ENCODE measurements around the gene ZNFX1.
"Not testable (repeated sequence)": the region's sequence is repeated elsewhere in the genome, so short reads cannot be mapped to it uniquely, and the experiment has no call there.

ZNFX1 gene

GRCh38 chr20:49248301-49248700 lies 29.6 kb downstream of the ZNFX1 start:
- no peak for DNase-seq (ENCODE audit: low read depth)

- DNase-seq (ENCODE audit: low read depth), result no peak
These were observed 30.1 kb downstream of the ZNFX1 start for GRCh38 chr20:49247792-49248191.

- no peak for DNase-seq (ENCODE audit: low read depth)
These were observed 30.6 kb downstream of the ZNFX1 start for GRCh38 chr20:49247169-49247723.

GRCh38 chr20:49245921-49246740 lies 31.7 kb downstream of the ZNFX1 start:
- no peak for DNase-seq (ENCODE audit: low read depth)

- DNase-seq (ENCODE audit: low read depth), result no peak
These were observed 40.3 kb downstream of the ZNFX1 start for GRCh38 chr20:49237531-49237930.

GRCh38 chr20:49236301-49236700 lies 41.6 kb downstream of the ZNFX1 start:
- DNase-seq (ENCODE audit: low read depth), result no peak

- DNase-seq (ENCODE audit: low read depth), result no peak
These were observed 43.0 kb downstream of the ZNFX1 start for GRCh38 chr20:49234831-49235230.

GRCh38 chr20:49233226-49233625 lies 44.6 kb downstream of the ZNFX1 start:
- DNase-seq (ENCODE audit: low read depth), result no peak

GRCh38 chr20:49231471-49231870 lies 46.4 kb downstream of the ZNFX1 start:
- no peak for DNase-seq (ENCODE audit: low read depth)

GRCh38 chr20:49230561-49231133 lies 47.2 kb downstream of the ZNFX1 start:
- peak; percentile 23 for DNase-seq (ENCODE audit: low read depth)

- no peak for DNase-seq (ENCODE audit: low read depth)
These were observed 47.8 kb downstream of the ZNFX1 start for GRCh38 chr20:49230021-49230420.

GRCh38 chr20:49229381-49229780 lies 48.5 kb downstream of the ZNFX1 start:
- DNase-seq (ENCODE audit: low read depth), result no peak

- DNase-seq (ENCODE audit: low read depth), result no peak
These were observed 49.2 kb downstream of the ZNFX1 start for GRCh38 chr20:49228676-49229075.

- no peak for DNase-seq (ENCODE audit: low read depth)
These were observed 52.0 kb downstream of the ZNFX1 start for GRCh38 chr20:49225896-49226295.

- no peak for DNase-seq (ENCODE audit: low read depth)
These were observed 57.7 kb downstream of the ZNFX1 start for GRCh38 chr20:49219924-49220831.

- peak; percentile 93 for DNase-seq (ENCODE audit: low read depth)
These were observed 58.5 kb downstream of the ZNFX1 start, which contains the start of gene DDX27 for GRCh38 chr20:49219091-49219923. TSS of gene DDX27 (plus strand) at chr20:49219416. CDS start at chr20:49219449, 33 bp downstream.

GRCh38 chr20:49218739-49219090 lies 59.1 kb downstream of the ZNFX1 start:
- DNase-seq (ENCODE audit: low read depth), result not testable (repeated sequence)

- peak; percentile 72 for DNase-seq (ENCODE audit: low read depth)
These were observed 60.8 kb downstream of the ZNFX1 start for GRCh38 chr20:49216991-49217578.

GRCh38 chr20:49215232-49215631 lies 62.6 kb downstream of the ZNFX1 start:
- no peak for DNase-seq (ENCODE audit: low read depth)

- DNase-seq (ENCODE audit: low read depth), result no peak
These were observed 63.3 kb downstream of the ZNFX1 start for GRCh38 chr20:49214571-49214970.

- DNase-seq (ENCODE audit: low read depth), result no peak
These were observed 67.1 kb downstream of the ZNFX1 start for GRCh38 chr20:49210757-49211110.
